HepG2 (cell line): ENCODE measurements around the gene HAX1. TPM values are rescaled to one million over a fixed set of nuclear protein-coding genes. Genes with fewer than 3 reads are reported as not detected.

Experiments
- ATAC-seq: fragments of 200-7000 bp; cut with Tn5 transposase; 3 replicates; pipeline ENCODE4 v1.9.1; 2020; ENCODE audit warnings: mild to moderate bottlenecking, moderate library complexity
- BruUV-seq: library from RNA; stranded (reverse); fragments of 400-500 nt; replicated peaks from 2 replicates; lab custom pipeline; 2021; lab: Mats Ljungman, UMichigan
- CTCF ChIA-PET: fragments of 300-600 bp; formaldehyde crosslinking; extraction: SDS; loops from one replicate; lab custom pipeline; 2021; ENCODE audit warnings: low total read pairs, inconsistent platforms, low intra/inter-chr PET ratio; lab: Yijun Ruan, JAX
- POLR2A ChIA-PET: fragments of 350-600 bp; sonication (Branson Sonifier 250); formaldehyde crosslinking; loops from one replicate; lab custom pipeline; 2020; ENCODE audit warnings: antibody characterized with exemption, inconsistent platforms; lab: Yijun Ruan, JAX
- DNase-seq: peaks from one replicate; pipeline ENCODE4 v3.0.0-alpha.2; 2015; ENCODE audit warnings: low spot score
- FAIRE-seq: peaks from 3 replicates; lab custom pipeline; 2011; peaks lifted over from hg19 to GRCh38; lab: Jason Lieb, UNC
- H2AFZ ChIP-seq: one replicate; pipeline ENCODE4 v1.6.1; 2011; ENCODE audit warnings: low read length, inconsistent platforms
- H3K27ac ChIP-seq: fragments of 300-600 bp; 3 replicates; pipeline ENCODE4 v1.8.0; 2011; ENCODE audit warnings: mixed run types, mild to moderate bottlenecking, mixed read lengths, low read length, inconsistent platforms; ENCODE audit not compliant: insufficient read depth; ENCODE audit errors: extremely low read length
- H3K27me3 ChIP-seq, 2 experiments: fragments of 200-600 bp in 1 of 2; 2 replicates in 1 of 2; 3 replicates in 1 of 2; pipeline versions ENCODE4 v1.6.0 to v1.8.0; 2011; ENCODE audit warnings: low read length in 2 of 2, mild to moderate bottlenecking in 2 of 2, moderate library complexity in 2 of 2, inconsistent platforms in 1 of 2; ENCODE audit not compliant: insufficient read depth in 2 of 2, control insufficient read depth in 1 of 2
- H3K36me3 ChIP-seq, 2 experiments: fragments of 200-600 bp in 1 of 2; replicated peaks in 1 of 2; 2 replicates in 1 of 2; 3 replicates in 1 of 2; pipeline versions ENCODE4 v1.5.1 to v1.8.0; 2011; ENCODE audit warnings: low read length in 2 of 2, inconsistent platforms in 1 of 2; ENCODE audit not compliant: insufficient read depth in 2 of 2, control insufficient read depth in 1 of 2
- H3K4me1 ChIP-seq: 2 replicates; pipeline ENCODE4 v1.5.1; 2012; ENCODE audit warnings: low read length, inconsistent platforms; ENCODE audit not compliant: insufficient read depth
- H3K4me2 ChIP-seq: 2 replicates; pipeline ENCODE4 v1.6.0; 2011; ENCODE audit warnings: low read depth, low read length, inconsistent platforms
- H3K4me3 ChIP-seq, 3 experiments: fragments of 200-600 bp in 1 of 3; sonication (generic), shearing (Covaris generic) in 1 of 3; replicated peaks in 1 of 3; 2 replicates each; pipeline ENCODE4 v1.5.1; 2011 to 2016; ENCODE audit warnings: low read length in 3 of 3, inconsistent platforms in 2 of 3, low read depth in 2 of 3, mild to moderate bottlenecking in 2 of 3, control low read depth in 1 of 3, mixed read lengths in 1 of 3; ENCODE audit not compliant: insufficient read depth in 1 of 3
- H3K79me2 ChIP-seq: one replicate; pipeline ENCODE4 v1.6.1; 2011; ENCODE audit warnings: low read length, inconsistent platforms; ENCODE audit not compliant: insufficient read depth
- H3K9ac ChIP-seq: 2 replicates; pipeline ENCODE4 v1.6.0; 2011; ENCODE audit warnings: mild to moderate bottlenecking, low read depth, low read length, inconsistent platforms; ENCODE audit not compliant: insufficient read depth
- H3K9me3 ChIP-seq: 2 replicates; pipeline ENCODE4 v1.5.1; 2012; ENCODE audit warnings: mild to moderate bottlenecking, low read length
- H4K20me1 ChIP-seq: 2 replicates; pipeline ENCODE4 v1.6.0; 2011; ENCODE audit warnings: inconsistent platforms, mild to moderate bottlenecking, low read length, moderate library complexity; ENCODE audit not compliant: insufficient read depth
- CBX2 ChIP-seq, 2 experiments: fragments of 200-600 bp in 1 of 2; sonication (generic); formaldehyde crosslinking in 1 of 2; IDR thresholded peaks; 2 replicates each; pipeline versions ENCODE4 v1.7.0 to v1.8.1; 2018 to 2022; ENCODE audit warnings: low read depth in 2 of 2, low read length in 1 of 2, mild to moderate bottlenecking in 1 of 2, missing genetic modification reagents in 1 of 2
- IRX3 ChIP-seq: sonication (generic); formaldehyde crosslinking; IDR thresholded peaks from 2 replicates; pipeline ENCODE4 v1.8.1; 2023; ENCODE audit warnings: mild to moderate bottlenecking, low read depth, missing genetic modification reagents, borderline replicate concordance
- MYC ChIP-seq: sonication (generic); formaldehyde crosslinking; IDR thresholded peaks from 2 replicates; pipeline ENCODE4 v1.9.0; 2021; ENCODE audit warnings: missing genetic modification reagents, borderline replicate concordance
- PAF1 ChIP-seq: IDR thresholded peaks from 2 replicates; pipeline ENCODE4 v1.6.1; 2016; ENCODE audit warnings: missing genetic modification reagents, missing compliant biosample characterization
- PHF5A ChIP-seq: IDR thresholded peaks from one replicate; pipeline ENCODE4 v1.6.1; 2018; ENCODE audit warnings: low read depth, missing genetic modification reagents; ENCODE audit not compliant: unreplicated experiment
- SALL1 ChIP-seq: sonication (generic); formaldehyde crosslinking; IDR thresholded peaks from 2 replicates; pipeline ENCODE4 v1.8.0; 2022; ENCODE audit warnings: mild to moderate bottlenecking, missing genetic modification reagents
- SNAPC2 ChIP-seq: sonication (generic); formaldehyde crosslinking; IDR thresholded peaks from 2 replicates; pipeline ENCODE4 v1.8.1; 2022; ENCODE audit warnings: mild to moderate bottlenecking, missing genetic modification reagents
- ZBTB3 ChIP-seq: sonication (generic); formaldehyde crosslinking; IDR thresholded peaks from 2 replicates; pipeline ENCODE4 v1.4.0; 2020; ENCODE audit warnings: low read depth, mild to moderate bottlenecking, moderate library complexity, missing genetic modification reagents, borderline replicate concordance
- ZNF557 ChIP-seq: sonication (generic); formaldehyde crosslinking; IDR thresholded peaks from 2 replicates; pipeline ENCODE4 v1.4.0; 2020; ENCODE audit warnings: missing genetic modification reagents
- ZNF615 ChIP-seq: sonication (generic); formaldehyde crosslinking; IDR thresholded peaks from 2 replicates; pipeline ENCODE4 v1.5.0; 2020; ENCODE audit warnings: mild to moderate bottlenecking, missing genetic modification reagents, borderline replicate concordance
- ZSCAN12 ChIP-seq: sonication (generic); formaldehyde crosslinking; IDR thresholded peaks from 2 replicates; pipeline ENCODE4 v1.9.0; 2021; ENCODE audit warnings: mild to moderate bottlenecking, missing genetic modification reagents
- WGBS: methylation state at CpG from one replicate; pipeline ENCODE4 v1.1.6; 2017; ENCODE audit warnings: low lambda C conversion rate; 5-methylcytosine and 5-hydroxymethylcytosine counted together
- in situ Hi-C: cut with HindIII; loops from 2 replicates; pipeline ENCODE4 v1.10.0; 2017; ENCODE audit warnings: low pct_unique_long_range_greater_than_20kb; ENCODE audit not compliant: extremely low pct_ligation_motif_present
- intact Hi-C: fragments of 100-400 bp; cut with micrococcal nuclease; formaldehyde crosslinking; loops from one replicate; pipeline ENCODE4 v1.10.0; 2022; ENCODE audit not compliant: unreplicated experiment
- polyA plus RNA-seq, 8 experiments: library from polyadenylated mRNA; depleted of rRNA in 3 of 8; stranded (reverse) in 7 of 8; unstranded in 1 of 8; fragments of >200 nt; fragmentation: Illumina TruSeq in 4 of 8; extraction: Trizol in 4 of 8; gene quantifications; 2 replicates each; pipeline versions ENCODE4 v1.2.1 to v1.2.3, GENCODE V29; 2011 to 2016; ENCODE audit warnings: low read depth in 4 of 8, missing spikeins in 1 of 8, mixed read lengths in 1 of 8; ENCODE audit not compliant: insufficient read depth in 1 of 8
- total RNA-seq, 5 experiments: library from RNA; depleted of rRNA; stranded (reverse); fragments of >200 nt; fragmentation: Illumina TruSeq; extraction: Trizol; gene quantifications; 2 replicates each; pipeline ENCODE4 v1.2.3, GENCODE V29; 2016; ENCODE audit warnings: low read depth in 1 of 5
- TF ChIP-seq, protein P1 (sequence below): sonication (generic); formaldehyde crosslinking; IDR thresholded peaks from 2 replicates; pipeline ENCODE4 v1.4.0; 2020; ENCODE audit warnings: low read depth, mild to moderate bottlenecking, missing genetic modification reagents
- TF ChIP-seq, protein P2 (sequence below): sonication (generic); formaldehyde crosslinking; IDR thresholded peaks from 2 replicates; pipeline ENCODE4 v1.9.0; 2022; ENCODE audit warnings: low read depth, missing genetic modification reagents

HAX1 gene
- total and polyA plus RNA-seq, 2 of the 13 experiments (the other 11 are each of a cell fraction or from before 2014, with no cell fraction given), result 89.2 to 128 TPM

DNA sequence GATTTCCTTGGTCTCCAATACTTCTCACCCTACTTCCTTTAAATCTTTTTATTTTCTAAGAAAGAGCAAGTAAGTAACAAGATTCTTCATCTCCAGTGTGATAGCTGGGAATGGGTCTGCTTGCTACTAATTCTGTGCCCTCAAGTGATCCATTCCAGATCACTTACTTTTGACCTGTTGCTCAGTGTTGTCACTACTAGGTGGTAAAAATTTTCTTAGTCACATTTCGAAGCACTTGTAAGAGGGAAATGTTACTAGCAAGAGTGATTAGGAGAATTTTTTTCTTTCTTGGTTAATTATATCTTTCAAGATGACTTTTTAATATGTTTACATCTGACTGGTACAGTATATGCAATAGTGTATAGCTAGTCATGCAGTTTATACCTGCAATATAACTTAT is 49.5 kb upstream of the HAX1 start:
- H4K20me1 ChIP-seq, result peaks cover 28% of the 10 kb centered on the region
- H3K79me2 ChIP-seq, result peaks cover 87% of the 10 kb centered on the region
- H3K36me3 ChIP-seq, result peaks cover 10 to 41% of the 10 kb centered on the region in 2 experiments
- intact Hi-C loops, result no loop called here
- peaks cover 75% of the 10 kb centered on the region for H3K4me1 ChIP-seq
- H3K9ac ChIP-seq, result no peak overlapping the region
- H3K27me3 ChIP-seq, result no peaks in the 10 kb centered on the region; a peak in 1 of 5 replicates
- ChIA-PET POLR2A (interaction anchor here (0.9 to 1.2 kb wide), 4 partner anchors 8 to 112 kb away, joined by 3 read pairs; no protein-coding TSS in a partner anchor), CTCF (no interaction called here)
- ATAC-seq, result no peak
- DNase-seq, result no peak
- H2AFZ ChIP-seq, result no peak overlapping the region
- WGBS, result 84% methylated on average over 1 of the region's 1 CpG
- in situ Hi-C loops, result no loop called here
- FAIRE-seq, result no peak
- peak overlapping the region; percentile 76 for H3K4me2 ChIP-seq
- no peak overlapping the region for H3K27ac ChIP-seq
- TF ChIP-seq PHF5A (CRISPR knock-in tag) (no peak), ZNF557 (CRISPR knock-in tag) (no peak), ZNF615 (CRISPR knock-in tag) (no peak), SNAPC2 (CRISPR knock-in tag) (no peak), SALL1 (no peak), MYC (CRISPR knock-in tag) (no peak), ZSCAN12 (CRISPR knock-in tag) (no peak), ZBTB3 (CRISPR knock-in tag) (no peak), PAF1 (CRISPR knock-in tag) (no peak), IRX3 (CRISPR knock-in tag) (no peak), CBX2 (IDR thresholded peaks at IDR 0.05; ENCODE audit: low read depth, low read length) (no peak), CBX2 (CRISPR knock-in tag; IDR thresholded peaks at IDR 0.05; ENCODE audit: low read depth) (no peak)
- TF ChIP-seq, protein P1, sequence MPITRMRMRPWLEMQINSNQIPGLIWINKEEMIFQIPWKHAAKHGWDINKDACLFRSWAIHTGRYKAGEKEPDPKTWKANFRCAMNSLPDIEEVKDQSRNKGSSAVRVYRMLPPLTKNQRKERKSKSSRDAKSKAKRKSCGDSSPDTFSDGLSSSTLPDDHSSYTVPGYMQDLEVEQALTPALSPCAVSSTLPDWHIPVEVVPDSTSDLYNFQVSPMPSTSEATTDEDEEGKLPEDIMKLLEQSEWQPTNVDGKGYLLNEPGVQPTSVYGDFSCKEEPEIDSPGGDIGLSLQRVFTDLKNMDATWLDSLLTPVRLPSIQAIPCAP (CRISPR knock-in tag), result no peak
- TF ChIP-seq, protein P2, sequence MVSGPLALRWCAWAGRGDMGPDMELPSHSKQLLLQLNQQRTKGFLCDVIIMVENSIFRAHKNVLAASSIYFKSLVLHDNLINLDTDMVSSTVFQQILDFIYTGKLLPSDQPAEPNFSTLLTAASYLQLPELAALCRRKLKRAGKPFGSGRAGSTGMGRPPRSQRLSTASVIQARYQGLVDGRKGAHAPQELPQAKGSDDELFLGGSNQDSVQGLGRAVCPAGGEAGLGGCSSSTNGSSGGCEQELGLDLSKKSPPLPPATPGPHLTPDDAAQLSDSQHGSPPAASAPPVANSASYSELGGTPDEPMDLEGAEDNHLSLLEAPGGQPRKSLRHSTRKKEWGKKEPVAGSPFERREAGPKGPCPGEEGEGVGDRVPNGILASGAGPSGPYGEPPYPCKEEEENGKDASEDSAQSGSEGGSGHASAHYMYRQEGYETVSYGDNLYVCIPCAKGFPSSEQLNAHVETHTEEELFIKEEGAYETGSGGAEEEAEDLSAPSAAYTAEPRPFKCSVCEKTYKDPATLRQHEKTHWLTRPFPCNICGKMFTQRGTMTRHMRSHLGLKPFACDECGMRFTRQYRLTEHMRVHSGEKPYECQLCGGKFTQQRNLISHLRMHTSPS, result no peak
- BruUV-seq, result no TSS peak
- H3K9me3 ChIP-seq, result no peaks in the 10 kb centered on the region
- peak overlapping the region; percentile 5 to 89 (median 13); a peak in 3 of 6 replicates for H3K4me3 ChIP-seq
